ENCODE measurements around the gene HS2ST1. TPM values are rescaled to one million over a fixed set of nuclear protein-coding genes. Genes with fewer than 3 reads are reported as not detected.

HS2ST1 gene
- total RNA-seq, 1 experiment from 2014 or later = 30.1 TPM

- POLR2A ChIA-PET = no interaction called here
Observed at GRCh38 chr1:87137342-87137739, 222.9 kb downstream of the HS2ST1 start.

More at GRCh38 chr1:87137342-87137739, 222.9 kb downstream of the HS2ST1 start:
- intact Hi-C loops (cut with micrococcal nuclease) = loop anchor here (10.0 kb wide), 1 partner anchor 1467 kb away; no protein-coding TSS in a partner anchor
- H3K27me3 ChIP-seq (ENCODE audit: insufficient read depth, low read length) = no peaks in the 10 kb centered on the region
- H3K9me2 ChIP-seq (ENCODE audit: insufficient read depth) = no peaks in the 10 kb centered on the region
- H3K4me1 ChIP-seq (ENCODE audit: control insufficient read depth in 1 of 2, insufficient read depth in 2 of 2, low read length in 2 of 2) = peaks cover 0 to 14% of the 10 kb centered on the region in 2 experiments; a peak in 3 of 4 replicates
- DNase-seq (ENCODE audit: low read depth, low spot score) (no peak), ATAC-seq (no peak)
- no peak overlapping the region for H3K4me2 ChIP-seq (ENCODE audit: low read length)
- BruUV-seq (replicated peaks) = no TSS peak
- no peaks in the 10 kb centered on the region for H3K36me3 ChIP-seq (ENCODE audit: control insufficient read depth in 1 of 2, insufficient read depth in 2 of 2, low read length in 2 of 2)
- H3K4me3 ChIP-seq (replicated peaks in 1 of 2; ENCODE audit: low read depth in 1 of 2, low read length in 2 of 2) = no peak overlapping the region
- no peaks in the 10 kb centered on the region for H3K9me3 ChIP-seq (ENCODE audit: control insufficient read depth in 1 of 2, insufficient read depth in 1 of 2, low read depth in 1 of 2, low read length in 2 of 2)
- no peaks in the 10 kb centered on the region for H4K20me1 ChIP-seq (ENCODE audit: insufficient read depth)
- TF ChIP-seq POLR2A (IDR thresholded peaks at IDR 0.05; ENCODE audit: borderline replicate concordance, extremely low read depth, insufficient read depth, insufficient read length) (no peak), TCF7L2 (IDR thresholded peaks at IDR 0.05; ENCODE audit: borderline replicate concordance, extremely low read depth, insufficient read depth, insufficient read length) (no peak), EZH2 (IDR thresholded peaks at IDR 0.05) (no peak), SRF (IDR thresholded peaks at IDR 0.05; ENCODE audit: low read depth) (no peak), FOSL1 (IDR thresholded peaks at IDR 0.05; ENCODE audit: low read depth) (no peak), CBX3 (IDR thresholded peaks at IDR 0.05; ENCODE audit: low read depth) (no peak), EZH2phosphoT487 (IDR thresholded peaks at IDR 0.05; ENCODE audit: borderline replicate concordance) (no peak), POLR2AphosphoS5 (IDR thresholded peaks at IDR 0.05; ENCODE audit: low read depth, low read length) (no peak), RAD21 (IDR thresholded peaks at IDR 0.05; ENCODE audit: low read depth) (no peak), ZNF274 (IDR thresholded peaks at IDR 0.05; ENCODE audit: low read depth, low read length) (no peak), SP1 (IDR thresholded peaks at IDR 0.05; ENCODE audit: low read depth) (no peak)
- TF ChIP-seq, protein P1, sequence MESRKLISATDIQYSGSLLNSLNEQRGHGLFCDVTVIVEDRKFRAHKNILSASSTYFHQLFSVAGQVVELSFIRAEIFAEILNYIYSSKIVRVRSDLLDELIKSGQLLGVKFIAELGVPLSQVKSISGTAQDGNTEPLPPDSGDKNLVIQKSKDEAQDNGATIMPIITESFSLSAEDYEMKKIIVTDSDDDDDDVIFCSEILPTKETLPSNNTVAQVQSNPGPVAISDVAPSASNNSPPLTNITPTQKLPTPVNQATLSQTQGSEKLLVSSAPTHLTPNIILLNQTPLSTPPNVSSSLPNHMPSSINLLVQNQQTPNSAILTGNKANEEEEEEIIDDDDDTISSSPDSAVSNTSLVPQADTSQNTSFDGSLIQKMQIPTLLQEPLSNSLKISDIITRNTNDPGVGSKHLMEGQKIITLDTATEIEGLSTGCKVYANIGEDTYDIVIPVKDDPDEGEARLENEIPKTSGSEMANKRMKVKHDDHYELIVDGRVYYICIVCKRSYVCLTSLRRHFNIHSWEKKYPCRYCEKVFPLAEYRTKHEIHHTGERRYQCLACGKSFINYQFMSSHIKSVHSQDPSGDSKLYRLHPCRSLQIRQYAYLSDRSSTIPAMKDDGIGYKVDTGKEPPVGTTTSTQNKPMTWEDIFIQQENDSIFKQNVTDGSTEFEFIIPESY (IDR thresholded peaks at IDR 0.05; ENCODE audit: extremely low read depth, insufficient replicate concordance, low read length) = no peak
- H3K27ac ChIP-seq (ENCODE audit: low read depth, low read length) = no peak overlapping the region
- no peak overlapping the region for H2AFZ ChIP-seq (ENCODE audit: low read depth, low read length, poor library complexity, severe bottlenecking)
- ChIA-PET RAD21 (ENCODE audit: low non-redundant PET in 1 of 2, low total read pairs in 2 of 2, uncharacterized antibody in 2 of 2, unreplicated experiment in 2 of 2) (no interaction called here), CTCF (no interaction called here)
- no peaks in the 10 kb centered on the region for H3K79me2 ChIP-seq (ENCODE audit: insufficient read depth, low read length)
- H3K9ac ChIP-seq (ENCODE audit: low read length) = no peak overlapping the region

Data from HCT116 (cell line).